ENCODE measurements around the gene NCBP1. TPM values are rescaled to one million over a fixed set of nuclear protein-coding genes. Genes with fewer than 3 reads are reported as not detected.

The NCBP1 gene
- total RNA-seq, 1 donor from 2014 or later: 38.4 TPM

GRCh38 chr9:97670586-97670985, 37.0 kb downstream of the NCBP1 start:
- no peak overlapping the region for H3K27ac Mint-ChIP-seq
- H3K36me3 Mint-ChIP-seq: peaks cover 37% of the 10 kb centered on the region

GRCh38 chr9:97672403-97672802, 38.8 kb downstream of the NCBP1 start:
- Mint-ChIP-seq H3K4me3 (no peak overlapping the region), H3K27me3 (ENCODE audit: low read depth) (no peaks in the 10 kb centered on the region), H3K27ac (no peak overlapping the region), H3K9me3 (no peaks in the 10 kb centered on the region), H3K36me3 (peaks cover 39% of the 10 kb centered on the region), H3K4me1 (no peaks in the 10 kb centered on the region)
- no peak for TF ChIP-seq CTCF (IDR thresholded peaks at IDR 0.05; ENCODE audit: unreplicated experiment)
- DNase-seq (ENCODE audit: low spot score in 2 of 2, unreplicated experiment in 2 of 2): no peak

More at GRCh38 chr9:97670586-97670985, 37.0 kb downstream of the NCBP1 start:
- Mint-ChIP-seq H3K4me3 (no peak overlapping the region), H3K4me1 (no peaks in the 10 kb centered on the region), H3K9me3 (no peaks in the 10 kb centered on the region), H3K27me3 (ENCODE audit: low read depth) (no peaks in the 10 kb centered on the region)
- no peak for DNase-seq (ENCODE audit: low spot score in 2 of 2, unreplicated experiment in 2 of 2)
- TF ChIP-seq CTCF (IDR thresholded peaks at IDR 0.05; ENCODE audit: unreplicated experiment): no peak

- Mint-ChIP-seq H3K36me3 (peaks cover 34% of the 10 kb centered on the region), H3K27me3 (ENCODE audit: low read depth) (no peaks in the 10 kb centered on the region), H3K9me3 (no peaks in the 10 kb centered on the region), H3K27ac (no peak overlapping the region), H3K4me1 (no peaks in the 10 kb centered on the region), H3K4me3 (no peak overlapping the region)
- TF ChIP-seq CTCF (IDR thresholded peaks at IDR 0.05; ENCODE audit: unreplicated experiment): no peak
- DNase-seq (ENCODE audit: low spot score in 2 of 2, unreplicated experiment in 2 of 2): no peak
Observed at GRCh38 chr9:97673922-97674321, 40.3 kb downstream of the NCBP1 start.

- Mint-ChIP-seq H3K4me1 (no peaks in the 10 kb centered on the region), H3K27me3 (ENCODE audit: low read depth) (no peaks in the 10 kb centered on the region), H3K4me3 (no peak overlapping the region), H3K36me3 (peaks cover 26% of the 10 kb centered on the region), H3K9me3 (no peaks in the 10 kb centered on the region), H3K27ac (peak overlapping the region; percentile 27)
- no peak for TF ChIP-seq CTCF (IDR thresholded peaks at IDR 0.05; ENCODE audit: unreplicated experiment)
- DNase-seq (ENCODE audit: low spot score in 2 of 2, unreplicated experiment in 2 of 2): no peak
Observed at GRCh38 chr9:97675655-97676054, 42.0 kb downstream of the NCBP1 start.

GRCh38 chr9:97682242-97682641, 48.6 kb downstream of the NCBP1 start:
- peak overlapping the region; percentile 50 for H3K27ac Mint-ChIP-seq
- H3K4me3 Mint-ChIP-seq: no peak overlapping the region
- no peak for TF ChIP-seq CTCF (IDR thresholded peaks at IDR 0.05; ENCODE audit: unreplicated experiment)
- no peaks in the 10 kb centered on the region for H3K9me3 Mint-ChIP-seq
- H3K36me3 Mint-ChIP-seq: peaks cover 18% of the 10 kb centered on the region
- H3K27me3 Mint-ChIP-seq (ENCODE audit: low read depth): no peaks in the 10 kb centered on the region
- H3K4me1 Mint-ChIP-seq: no peaks in the 10 kb centered on the region
- no peak for DNase-seq (ENCODE audit: low spot score in 2 of 2, unreplicated experiment in 2 of 2)

GRCh38 chr9:97688654-97689053, 55.0 kb downstream of the NCBP1 start:
- Mint-ChIP-seq H3K27me3 (ENCODE audit: low read depth) (no peaks in the 10 kb centered on the region), H3K36me3 (peaks cover 24% of the 10 kb centered on the region), H3K27ac (peak overlapping the region; percentile 79), H3K4me1 (peaks cover 13% of the 10 kb centered on the region), H3K9me3 (no peaks in the 10 kb centered on the region), H3K4me3 (no peak overlapping the region)
- no peak for DNase-seq (ENCODE audit: low spot score in 2 of 2, unreplicated experiment in 2 of 2)
- TF ChIP-seq CTCF (IDR thresholded peaks at IDR 0.05; ENCODE audit: unreplicated experiment): no peak
